UCSD-AML1 (cell line): ENCODE data around the gene UNC45A.
A peak's percentile ranks its signal among the peaks of the same experiment; 100 is the strongest.

Experiments used
- DNase-seq: peaks from one replicate; lab custom pipeline; 2025; ENCODE audit not compliant: unreplicated experiment; lab: John Stamatoyannopoulos, UW

UNC45A gene

DNA sequence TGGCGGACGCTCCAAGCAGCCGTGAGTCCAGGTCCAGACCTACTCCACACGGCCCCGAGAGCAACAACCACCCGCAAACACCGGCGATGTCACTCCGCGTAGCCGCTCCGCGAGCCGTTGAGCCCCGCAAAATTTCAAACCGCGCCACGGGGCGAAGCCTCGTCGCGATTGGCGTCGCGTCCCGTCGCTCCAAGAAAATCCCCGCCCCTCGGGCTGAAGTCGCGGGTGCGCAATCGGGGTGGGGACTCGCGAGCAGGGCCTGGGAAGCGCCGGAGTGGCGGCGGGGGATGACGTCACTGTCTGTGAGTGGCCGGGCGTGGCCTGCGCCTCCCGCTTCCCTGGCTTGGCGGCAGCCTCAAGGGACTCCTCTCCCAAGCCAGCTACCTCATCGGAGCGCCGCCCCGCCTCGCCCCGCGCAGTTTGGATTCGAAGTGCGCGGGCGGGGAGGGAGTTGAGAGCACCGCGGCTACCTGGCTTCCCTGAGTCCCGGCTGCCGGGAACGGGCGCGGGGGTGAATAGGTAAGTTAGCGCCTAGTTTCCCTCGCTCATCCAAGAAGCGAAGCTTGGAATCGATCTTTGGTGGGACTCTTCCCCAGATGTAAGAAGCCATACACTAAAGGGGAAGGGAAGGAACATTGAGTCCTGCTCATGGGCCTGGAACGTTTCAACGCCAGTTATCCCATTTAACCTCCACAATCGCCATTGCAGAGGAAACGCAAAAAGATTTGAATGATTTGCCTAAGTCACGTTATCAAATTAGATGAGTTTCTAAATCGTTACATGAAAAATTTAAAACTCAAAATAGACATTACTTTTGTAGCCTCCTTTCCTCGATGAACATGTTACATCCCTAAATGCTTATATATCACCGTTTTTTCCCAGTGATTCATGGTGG, 59.6 kb downstream of the UNC45A start, which contains the start of gene PRC1:
Gene PRC1, minus strand, starts transcription at position 119 of the 895 bp plus-strand sequence. Its CDS starts 118 bp downstream, at position 1.
- DNase-seq, result peak; percentile 98

DNA sequence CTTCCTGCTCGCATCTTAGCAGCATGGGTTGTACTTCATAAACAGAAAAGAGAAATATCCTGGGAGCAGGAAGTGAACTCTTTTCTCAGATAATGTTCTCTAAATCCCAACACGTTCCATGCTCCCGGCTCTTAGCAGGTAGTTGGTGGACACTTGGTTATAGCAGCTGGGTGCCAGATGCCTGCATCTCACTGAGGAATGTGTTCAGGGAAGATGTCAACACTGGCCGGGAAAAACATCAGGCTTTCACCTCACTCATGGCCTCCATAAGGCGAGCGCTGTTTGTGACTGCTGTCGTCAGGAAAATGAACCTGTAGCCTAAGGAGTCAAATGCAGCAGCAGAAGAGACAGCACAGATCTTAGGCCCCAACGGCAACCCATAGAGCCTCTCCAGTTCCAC, 63.7 kb downstream of the UNC45A start:
- no peak for DNase-seq

DNA sequence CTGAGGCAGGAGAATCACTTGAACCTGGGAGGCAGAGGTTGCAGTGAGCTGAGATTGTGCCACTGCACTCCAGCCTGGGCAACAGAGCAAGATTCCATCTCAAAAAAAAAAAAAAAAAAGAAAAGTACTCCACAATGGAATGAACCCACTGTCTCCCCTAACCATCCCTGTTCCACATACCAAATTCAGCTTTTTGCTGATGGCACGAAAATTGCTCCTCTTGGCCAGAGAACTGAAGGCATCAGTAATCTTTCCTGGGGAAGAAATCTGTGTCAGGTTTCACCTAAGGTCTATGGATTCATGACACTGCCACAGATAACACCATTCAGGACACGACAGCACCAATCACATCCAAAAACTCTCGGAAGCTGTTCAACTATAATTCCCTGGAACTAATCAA, 66.1 kb downstream of the UNC45A start:
- DNase-seq, result no peak
